HG02840 (cell line): Measurements from ENCODE around the gene LRP5.
A peak's percentile ranks its signal among the peaks of the same experiment; 100 is the strongest.

Experiments
- ATAC-seq: cut with Tn5 transposase; IDR thresholded peaks from one replicate; pipeline ENCODE4 v1.9.1; 2021; ENCODE audit warnings: mild to moderate bottlenecking, moderate library complexity, moderate number of reproducible peaks; ENCODE audit not compliant: unreplicated experiment, low FRiP score

Gene LRP5

DNA sequence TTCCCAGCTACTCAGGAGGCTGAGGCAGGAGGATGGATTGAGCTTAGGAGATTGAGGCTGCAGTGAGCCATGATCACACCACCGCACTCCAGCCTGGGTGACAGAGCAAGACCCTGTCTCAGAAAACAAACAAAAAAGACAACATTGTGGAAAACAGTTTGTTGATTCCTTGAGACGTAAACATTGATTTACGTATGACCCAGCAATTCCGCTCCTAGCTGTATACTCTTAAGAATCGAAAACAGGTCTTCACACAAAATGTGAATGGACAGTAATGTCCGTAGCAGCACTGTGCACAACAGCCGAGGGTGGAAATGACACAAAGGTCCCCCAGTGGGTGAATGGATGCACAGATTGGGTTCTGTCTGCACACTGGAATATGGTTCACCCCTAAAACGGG lies 49.3 kb downstream of the LRP5 start:
- no peak for ATAC-seq

DNA sequence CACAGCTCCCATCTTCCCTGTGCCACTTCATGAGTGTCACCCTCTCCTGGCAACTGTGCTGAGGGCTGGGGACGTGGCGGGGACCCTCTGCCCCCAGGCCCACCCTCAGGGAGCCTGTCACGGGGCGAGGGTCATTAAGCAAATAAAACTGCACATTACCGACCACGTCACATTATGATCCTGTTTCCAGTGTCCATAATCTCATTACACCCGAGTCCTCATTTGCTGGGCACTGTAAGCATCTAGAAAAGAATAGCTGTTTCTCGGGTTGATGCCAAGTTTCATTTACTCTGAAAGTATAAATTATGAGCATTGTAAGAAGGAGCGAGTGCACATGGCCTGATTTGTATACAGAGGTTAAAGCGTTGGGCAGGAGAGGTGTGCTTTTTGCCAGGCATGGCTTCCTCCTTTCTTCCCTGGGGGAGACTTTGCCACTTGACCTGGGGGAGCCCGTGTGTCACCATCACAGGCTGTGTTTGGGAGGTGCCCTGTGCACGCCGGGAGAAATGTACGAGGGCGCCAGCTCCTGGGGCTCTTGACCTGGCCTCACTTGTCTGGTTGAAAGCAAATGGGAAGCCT lies 50.5 kb downstream of the LRP5 start:
- ATAC-seq: no peak

DNA sequence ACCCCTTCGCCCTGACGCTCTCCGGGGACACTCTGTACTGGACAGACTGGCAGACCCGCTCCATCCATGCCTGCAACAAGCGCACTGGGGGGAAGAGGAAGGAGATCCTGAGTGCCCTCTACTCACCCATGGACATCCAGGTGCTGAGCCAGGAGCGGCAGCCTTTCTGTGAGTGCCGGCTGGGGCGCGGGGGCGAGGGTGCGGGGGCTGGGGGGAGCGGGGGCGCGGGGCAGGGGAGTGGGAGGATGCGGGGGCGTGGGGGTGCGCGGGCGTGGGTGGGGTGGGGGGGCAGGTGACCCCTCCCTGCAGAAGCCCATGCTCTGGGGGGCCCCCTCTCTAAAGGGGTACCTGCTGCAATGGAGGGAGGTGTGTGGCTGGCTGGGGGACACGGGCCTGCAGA lies 51.4 kb downstream of the LRP5 start:
- no peak for ATAC-seq

DNA sequence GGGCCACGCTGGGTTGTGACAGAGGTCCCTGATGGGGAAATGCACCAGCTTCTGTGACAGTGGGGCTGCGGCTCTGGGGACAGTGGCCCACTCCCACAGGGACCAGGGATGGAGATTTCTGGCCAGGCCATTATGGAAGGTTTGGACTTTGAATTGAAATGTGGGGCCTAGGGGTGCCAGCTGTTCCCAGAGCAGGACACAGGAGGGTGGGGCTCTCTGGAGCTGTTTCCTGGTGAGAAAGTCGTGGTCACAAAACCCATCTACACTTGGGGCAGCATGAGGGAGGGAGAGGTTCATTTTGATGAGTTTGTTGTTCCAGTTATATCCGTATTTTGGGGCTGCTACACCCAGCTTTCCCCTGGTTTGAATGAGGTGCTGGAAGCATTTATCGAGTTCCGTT lies 52.2 kb downstream of the LRP5 start:
- no peak for ATAC-seq

DNA sequence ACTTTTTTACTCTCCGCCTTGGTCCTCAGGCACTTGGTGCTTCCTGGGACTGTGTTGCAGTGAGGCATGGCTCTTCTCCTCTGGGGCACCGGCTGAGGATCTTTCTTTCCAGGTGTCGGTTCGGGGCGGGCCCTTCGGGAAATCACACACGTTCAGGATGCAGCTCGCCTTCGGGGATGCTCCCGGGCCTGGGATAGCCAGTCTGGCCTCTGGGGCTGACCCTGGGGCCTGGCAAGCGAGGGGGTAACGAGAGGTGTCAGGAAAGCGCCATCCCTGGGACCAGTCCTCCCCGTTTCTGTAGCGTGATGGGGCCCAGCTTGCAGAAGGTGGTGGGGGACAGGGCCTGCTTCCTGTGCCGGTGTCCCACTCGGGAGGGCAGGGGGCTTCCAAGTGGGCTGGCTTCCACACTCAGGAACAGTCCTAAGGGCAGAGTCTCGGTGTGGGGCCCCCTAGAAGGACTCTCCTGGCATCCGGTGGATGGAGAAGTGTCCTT lies 53.6 kb downstream of the LRP5 start:
- no peak for ATAC-seq

DNA sequence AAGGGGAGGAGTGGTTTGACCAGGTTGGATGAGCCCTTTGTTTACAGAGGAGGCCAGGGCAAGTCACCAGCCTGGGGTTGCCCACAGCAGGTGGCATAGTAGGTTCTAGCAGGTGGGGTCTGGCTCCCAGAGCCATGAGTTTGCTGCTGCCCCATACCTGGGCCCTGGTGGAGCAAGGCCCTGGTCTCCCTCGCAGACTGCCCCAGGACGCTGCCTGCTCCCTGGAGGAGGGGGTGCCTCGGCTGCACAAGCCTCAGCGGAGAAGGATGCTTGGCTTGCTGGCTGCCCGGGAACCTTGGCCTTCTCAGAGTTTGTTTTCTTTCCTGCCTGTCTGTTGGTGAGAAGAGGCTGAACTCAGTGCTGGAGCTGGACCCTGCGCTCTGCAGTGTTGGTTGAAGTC lies 54.9 kb downstream of the LRP5 start:
- ATAC-seq: no peak

DNA sequence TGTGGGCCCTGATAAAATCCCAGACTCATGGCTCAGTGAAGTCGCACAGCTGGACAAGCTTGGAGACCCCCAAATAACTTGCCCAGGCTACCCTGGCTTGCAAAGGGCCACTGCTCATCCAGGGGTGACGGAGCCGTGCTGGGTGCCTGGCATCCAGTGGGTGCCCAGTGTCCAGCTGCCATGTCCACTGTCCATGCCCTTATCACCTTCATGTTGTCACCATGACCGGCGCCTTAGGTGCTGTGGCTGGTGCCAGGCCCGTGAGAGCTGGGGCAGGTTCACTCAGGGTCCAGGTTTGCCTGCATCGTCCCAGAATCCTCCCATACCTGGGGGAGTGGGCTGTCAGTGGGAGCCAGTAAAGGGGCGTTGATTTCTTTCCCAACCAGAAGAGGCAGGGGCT lies 57.4 kb downstream of the LRP5 start:
- ATAC-seq: no peak

DNA sequence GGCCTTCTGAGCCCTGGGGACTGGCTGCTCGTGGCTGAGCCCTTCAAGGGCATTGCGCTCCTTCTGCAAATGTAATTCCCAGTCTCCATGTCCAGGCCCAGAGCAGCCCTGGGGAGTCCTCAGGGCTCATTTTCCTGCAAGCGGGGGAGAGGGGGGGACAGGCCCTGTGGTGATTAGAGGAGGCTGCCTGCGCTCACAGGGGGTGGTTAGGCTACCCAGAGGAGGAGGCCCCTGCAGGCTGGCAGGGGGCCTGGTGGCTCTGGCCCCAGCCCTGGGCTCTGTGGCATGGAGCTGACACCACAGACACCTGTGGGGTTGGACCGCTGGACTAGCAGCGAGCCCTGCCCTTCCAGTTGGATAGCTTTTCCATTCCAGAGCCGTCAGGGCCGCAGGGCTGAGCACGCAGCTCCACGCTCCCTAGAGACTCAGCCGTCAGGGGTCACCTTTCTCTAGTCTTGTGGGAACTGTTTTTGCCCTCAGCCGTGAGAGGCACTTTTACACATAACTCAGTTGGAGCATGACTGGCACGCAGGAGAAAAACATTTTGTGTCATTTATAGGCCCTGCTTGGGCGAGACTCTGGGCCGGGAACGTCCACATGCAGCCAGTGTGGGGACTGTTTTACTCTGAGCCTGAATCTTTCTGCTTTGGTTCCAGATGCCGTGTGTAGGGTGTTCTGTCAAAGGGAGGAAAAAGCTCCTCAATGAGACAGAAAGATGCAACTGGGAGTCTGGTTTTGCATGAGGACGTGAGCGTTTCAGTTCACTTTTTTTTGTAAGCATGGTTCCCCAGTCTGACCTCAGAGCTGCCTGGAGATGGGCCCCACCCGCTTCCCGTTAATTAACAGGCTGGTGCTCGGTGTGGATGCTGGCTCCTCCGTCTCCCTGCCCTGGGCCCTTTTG lies 58.1 kb downstream of the LRP5 start:
- ATAC-seq: peak; percentile 62

DNA sequence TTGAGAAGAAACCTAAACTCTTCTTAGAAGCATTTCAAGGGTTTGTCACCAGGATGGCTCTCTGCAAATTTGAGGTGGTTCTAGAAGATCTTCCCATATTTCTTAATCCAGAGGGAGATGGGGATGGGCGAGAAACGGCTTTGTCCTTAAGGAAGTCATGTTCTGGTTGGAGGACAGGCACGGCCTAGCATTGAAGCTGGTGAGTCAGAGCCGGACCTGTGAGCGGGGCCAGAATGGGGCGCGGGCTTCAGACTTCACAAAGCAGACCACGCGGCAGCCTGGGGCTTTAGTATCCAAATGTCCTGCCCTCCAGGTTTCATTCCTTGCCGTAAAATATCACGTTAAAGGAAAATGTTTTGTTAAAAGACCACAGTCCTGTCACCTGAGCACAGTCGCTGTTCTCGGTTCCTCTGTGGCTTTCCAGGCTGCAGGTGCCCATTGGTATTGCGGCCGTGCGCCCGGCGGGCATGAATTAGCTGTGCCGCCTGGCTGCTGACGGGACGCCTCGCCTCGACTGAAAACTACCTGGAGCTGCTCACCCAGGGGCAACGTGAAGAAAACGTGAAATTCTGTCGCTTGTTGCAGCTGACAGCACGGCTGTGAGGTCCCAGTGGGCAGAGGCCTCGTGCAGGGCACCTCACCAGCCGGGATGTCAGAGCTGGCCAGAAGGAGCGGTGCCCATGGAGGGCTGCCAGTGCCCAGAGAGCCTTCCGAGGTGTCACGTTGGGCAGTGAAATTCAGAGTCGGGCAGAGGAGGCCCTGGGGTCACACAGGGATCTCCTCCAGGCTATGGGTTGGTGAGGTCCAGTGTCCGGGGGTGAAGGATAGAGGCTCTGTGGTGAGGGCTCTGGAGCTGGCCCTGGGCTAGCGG lies 59.0 kb downstream of the LRP5 start:
- no peak for ATAC-seq

DNA sequence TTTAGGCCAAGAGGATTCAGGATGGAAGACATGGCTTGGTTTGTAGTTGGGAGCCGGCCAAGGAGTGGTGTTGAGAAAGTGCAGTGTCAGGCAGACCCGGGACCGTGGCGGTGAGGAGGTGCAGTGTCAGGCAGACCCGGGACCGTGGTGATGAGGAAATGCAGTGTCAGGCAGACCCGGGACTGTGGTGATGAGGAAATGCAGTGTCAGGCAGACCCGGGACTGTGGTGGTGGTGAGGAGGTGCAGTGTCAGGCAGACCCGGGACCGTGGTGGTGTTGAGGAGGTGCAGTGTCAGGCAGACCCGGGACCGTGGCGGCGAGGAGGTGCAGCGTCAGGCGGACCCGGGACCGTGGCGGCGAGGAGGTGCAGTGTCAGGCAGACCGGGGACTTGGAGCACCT lies 59.7 kb downstream of the LRP5 start:
- ATAC-seq: no peak

DNA sequence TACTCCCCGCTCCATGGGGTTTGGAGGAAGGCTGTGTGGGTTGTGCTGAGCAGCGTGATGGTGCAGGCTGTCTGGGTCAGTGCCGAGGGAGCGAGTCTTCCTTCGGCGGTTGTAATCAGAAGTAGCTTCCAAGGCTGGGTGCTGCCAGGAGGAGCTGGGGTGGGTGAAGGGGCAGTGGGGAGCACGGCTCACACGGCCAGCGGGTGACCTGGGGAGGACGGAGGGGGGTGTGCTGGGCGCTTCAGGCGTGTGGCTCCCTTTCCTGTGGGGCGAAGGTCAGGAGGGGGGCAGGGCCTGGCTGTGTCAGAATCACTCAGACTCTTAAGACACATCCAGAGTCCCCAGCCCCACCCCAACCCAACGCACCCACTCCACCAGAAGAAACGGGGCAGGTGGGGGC lies 60.2 kb downstream of the LRP5 start:
- no peak for ATAC-seq

DNA sequence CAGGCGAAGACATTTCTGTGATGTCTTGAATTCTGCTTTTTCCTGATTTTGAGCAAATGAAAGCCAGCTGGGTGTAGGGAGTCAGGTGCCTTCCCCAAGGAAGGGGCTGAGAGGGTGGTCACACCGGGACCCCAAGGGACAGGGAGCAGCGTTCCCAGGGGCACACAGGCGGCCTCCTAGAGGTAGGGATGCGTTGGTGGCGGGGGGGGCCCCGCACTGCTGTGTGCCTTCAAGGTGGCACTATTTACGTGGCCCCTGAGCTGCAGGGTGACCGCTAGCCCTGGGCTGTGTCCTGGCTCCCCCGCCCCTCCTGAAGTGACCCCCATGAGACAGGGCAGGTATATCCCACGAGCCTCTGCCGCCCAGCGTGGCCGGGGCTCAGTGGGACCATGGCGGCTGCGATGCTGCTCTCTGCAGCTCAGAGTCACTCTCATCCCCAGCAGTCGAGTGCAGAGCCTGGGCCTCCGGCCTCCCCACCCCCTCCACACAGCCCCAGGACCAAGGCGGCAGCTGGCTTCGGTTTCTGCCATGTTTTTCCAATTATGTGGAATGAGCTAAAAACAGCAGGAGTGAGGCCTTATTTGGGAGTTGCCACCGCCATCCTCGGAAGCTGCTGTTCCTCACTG lies 60.9 kb downstream of the LRP5 start:
- no peak for ATAC-seq

DNA sequence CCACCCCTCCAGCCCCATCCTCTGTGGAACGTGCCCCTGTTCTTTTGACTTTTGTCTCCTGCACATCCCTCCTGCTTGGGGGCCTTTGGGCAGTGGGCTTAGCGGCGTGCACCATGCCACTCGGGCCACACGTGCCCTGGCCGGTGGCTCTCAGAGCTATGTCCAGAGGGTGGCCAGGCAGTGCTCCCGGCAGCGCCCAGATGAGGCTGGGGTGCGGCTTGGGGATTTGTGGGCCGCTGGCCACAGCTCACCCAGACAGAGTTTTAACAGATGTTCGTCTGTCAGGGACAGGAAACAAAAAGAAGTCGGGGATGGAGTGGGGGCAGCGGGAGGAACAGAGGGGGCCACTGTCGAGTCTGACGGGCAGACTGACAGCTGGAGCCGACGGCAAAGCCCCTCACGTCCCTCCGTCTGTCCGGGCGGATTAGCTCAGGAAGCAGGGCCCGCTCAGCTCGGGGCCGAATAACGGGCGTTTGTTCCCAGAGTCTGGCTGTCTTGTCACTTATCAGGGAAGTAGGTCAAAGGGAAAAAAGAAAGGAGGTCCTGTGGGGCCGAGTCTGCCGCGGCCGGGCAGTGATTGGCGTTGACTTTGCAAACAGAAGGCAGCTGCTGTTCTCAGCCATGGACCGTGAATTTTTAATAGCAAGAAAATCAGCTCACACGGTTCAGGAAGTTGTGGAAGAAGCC lies 61.6 kb downstream of the LRP5 start:
- ATAC-seq: no peak

DNA sequence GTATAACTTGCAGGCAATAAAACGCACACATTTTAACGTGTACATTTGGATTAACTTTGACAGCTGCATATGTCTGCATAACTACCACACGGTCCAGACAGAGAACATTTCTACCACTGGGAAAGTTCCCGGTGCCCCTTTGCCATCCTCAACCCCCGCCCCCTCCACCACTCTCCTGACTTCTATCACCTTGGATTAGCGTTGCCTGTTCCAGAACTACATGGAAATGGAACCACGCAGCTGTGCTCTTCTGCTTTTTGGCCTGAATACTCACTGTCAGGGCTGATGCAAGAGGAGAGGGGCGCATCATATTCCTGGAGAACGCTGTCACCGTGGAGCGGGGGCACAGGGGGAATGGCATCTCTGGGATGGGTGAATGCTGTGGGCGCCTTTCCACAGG lies 62.1 kb downstream of the LRP5 start:
- no peak for ATAC-seq

DNA sequence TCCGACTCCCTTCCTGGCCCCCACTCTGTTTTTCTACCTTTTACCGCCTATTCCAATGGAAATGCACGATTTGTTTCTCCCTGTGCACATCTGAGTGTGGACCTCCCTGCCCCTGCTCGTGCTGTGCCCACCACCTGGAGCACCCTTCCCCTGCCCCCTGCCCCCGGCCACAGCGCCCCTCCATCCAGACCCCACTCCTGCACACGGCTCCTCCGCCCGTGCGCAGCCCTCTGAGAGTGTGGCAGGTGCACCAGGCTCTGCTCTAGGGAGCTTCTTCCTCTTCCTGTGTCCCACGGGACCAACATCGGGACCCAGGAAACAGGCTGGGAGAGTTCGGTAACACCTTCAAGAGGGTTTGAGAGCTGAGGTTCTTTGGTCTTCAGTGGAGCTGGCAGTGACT lies 62.9 kb downstream of the LRP5 start:
- ATAC-seq: no peak

DNA sequence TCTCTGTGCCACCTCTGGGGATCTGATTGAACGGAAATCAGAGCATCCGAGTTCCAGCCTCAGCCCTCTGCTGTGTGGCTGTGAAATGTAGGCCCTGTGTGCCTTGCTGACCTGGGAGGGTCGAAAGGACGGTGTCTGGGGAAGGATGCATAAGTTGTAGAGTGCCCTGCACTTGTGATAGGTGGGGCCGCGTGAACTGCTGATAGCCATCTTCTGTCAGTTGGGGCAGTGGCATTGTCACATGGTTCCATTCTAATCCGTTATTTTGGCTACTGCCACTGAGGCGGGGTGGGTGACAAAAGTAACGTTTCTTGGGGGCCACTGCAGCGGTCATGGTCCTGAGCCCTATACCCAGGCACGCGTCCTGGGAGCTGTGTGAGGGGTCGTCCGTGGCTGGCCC lies 63.4 kb downstream of the LRP5 start:
- no peak for ATAC-seq

DNA sequence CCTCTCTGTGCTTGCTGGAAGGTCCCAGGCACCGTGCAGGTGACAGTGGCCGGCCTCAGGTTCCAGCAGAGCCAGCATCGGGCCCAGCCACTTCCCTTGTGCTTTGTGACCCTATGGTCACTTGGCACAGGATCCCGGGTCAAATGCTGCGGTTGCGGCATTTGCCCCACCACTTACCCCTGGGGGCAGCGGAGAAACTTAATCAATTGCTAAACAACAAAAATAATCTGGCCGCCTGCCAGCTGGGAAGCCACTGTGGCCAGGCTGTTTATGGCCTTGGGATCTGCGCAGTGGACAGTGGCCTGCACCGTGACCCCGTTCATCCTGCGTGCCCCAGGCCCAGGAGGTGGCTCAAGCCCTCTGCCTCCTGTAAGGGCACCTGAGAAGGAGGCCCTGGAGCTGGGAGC lies 65.0 kb downstream of the LRP5 start:
- no peak for ATAC-seq

DNA sequence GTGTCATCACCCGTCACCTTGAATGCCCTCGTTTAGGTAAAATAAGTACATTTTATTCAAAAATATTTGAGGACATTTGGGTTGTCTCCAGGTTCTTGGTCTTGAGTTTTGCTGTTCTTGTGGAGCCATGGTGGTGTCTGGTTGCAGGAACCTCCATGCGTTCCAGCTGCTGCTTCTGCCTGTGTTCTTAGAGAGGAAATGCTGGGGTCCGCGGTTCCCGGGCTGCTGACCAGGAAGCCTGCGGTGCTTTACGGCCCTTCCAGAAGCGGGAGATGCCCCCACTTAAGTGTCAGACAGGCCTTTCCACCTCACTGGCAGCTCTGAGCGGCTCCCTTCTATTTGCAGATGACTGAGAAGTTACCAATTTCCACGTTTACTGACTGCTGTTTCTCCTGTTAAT lies 66.8 kb downstream of the LRP5 start:
- ATAC-seq: no peak

DNA sequence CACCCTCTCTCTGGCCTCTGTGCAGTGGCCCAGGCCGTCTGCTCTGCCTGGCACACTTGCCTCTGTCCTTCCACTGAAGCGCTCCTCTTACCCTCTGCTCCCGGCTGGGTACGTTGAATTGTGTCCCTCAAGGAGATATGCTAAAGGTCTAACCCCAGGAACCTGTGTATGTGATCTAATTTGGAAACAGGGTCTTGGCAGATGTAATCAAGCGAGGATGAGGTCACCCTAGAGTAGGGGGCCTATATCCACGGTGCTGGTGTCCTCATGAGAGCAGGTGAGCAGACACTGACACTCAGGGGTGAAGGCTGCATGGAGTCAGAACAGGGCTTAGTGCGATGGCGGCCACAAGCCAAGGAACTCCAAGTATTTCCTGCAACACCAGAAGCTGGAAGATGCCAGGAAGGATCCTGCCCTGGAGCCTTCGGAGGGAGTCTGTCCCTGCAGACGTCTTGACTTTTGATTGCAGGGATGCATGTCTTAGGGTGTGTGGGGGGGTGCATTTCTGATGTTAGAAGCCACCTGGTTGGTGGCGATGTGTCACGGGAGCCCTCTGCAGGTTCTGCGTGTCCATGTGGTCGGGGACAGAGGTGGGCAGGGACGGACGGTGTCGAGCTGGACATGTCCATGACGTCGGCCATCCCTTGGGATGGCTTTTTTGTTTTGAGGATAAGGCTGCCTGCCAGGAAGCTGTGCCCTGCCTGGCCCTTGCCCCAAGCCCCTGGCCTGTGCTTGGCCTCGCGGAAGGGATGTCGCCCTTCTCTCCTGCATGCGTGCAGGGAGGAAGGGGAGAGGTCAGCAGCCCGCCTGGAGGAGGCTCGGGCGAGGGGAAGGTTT lies 68.6 kb downstream of the LRP5 start:
- ATAC-seq: no peak
